Measurements from ENCODE around the gene MTCL1.

Gene MTCL1

GRCh38 chr18:8794156-8794933 is 89.0 kb downstream of the MTCL1 start:
- TF ChIP-seq SUZ12 (IDR thresholded peaks at IDR 0.05; ENCODE audit: extremely low read depth, insufficient read depth, insufficient read length) (no peak), YY1 (IDR thresholded peaks at IDR 0.05; ENCODE audit: insufficient read depth, insufficient read length) (no peak), ZNF274 (IDR thresholded peaks at IDR 0.05; ENCODE audit: low read depth, low read length) (no peak)
- no peak for DNase-seq (ENCODE audit: low read depth, low spot score)
- Histone ChIP-seq H3K9me3 (ENCODE audit: insufficient read depth, low read length) (no peaks in the 10 kb centered on the region), H3K27me3 (ENCODE audit: insufficient read depth, insufficient read length) (no peaks in the 10 kb centered on the region), H3K4me1 (ENCODE audit: insufficient read depth, insufficient read length) (peaks cover 10% of the 10 kb centered on the region), H3K4me3 (ENCODE audit: insufficient read length, low read depth) (no peak overlapping the region), H3K36me3 (ENCODE audit: insufficient read depth, insufficient read length, low read length) (peaks cover 30% of the 10 kb centered on the region), H3K9ac (ENCODE audit: insufficient read length, low read depth) (no peak overlapping the region)

GRCh38 chr18:8794934-8795280 is 89.6 kb downstream of the MTCL1 start:
- no peaks in the 10 kb centered on the region for H3K27me3 ChIP-seq (ENCODE audit: insufficient read depth, insufficient read length)
- H3K9me3 ChIP-seq (ENCODE audit: insufficient read depth, low read length): no peaks in the 10 kb centered on the region
- no peak for DNase-seq (ENCODE audit: low read depth, low spot score)
- TF ChIP-seq ZNF274 (IDR thresholded peaks at IDR 0.05; ENCODE audit: low read depth, low read length) (no peak), YY1 (IDR thresholded peaks at IDR 0.05; ENCODE audit: insufficient read depth, insufficient read length) (no peak), SUZ12 (IDR thresholded peaks at IDR 0.05; ENCODE audit: extremely low read depth, insufficient read depth, insufficient read length) (no peak)
- no peak overlapping the region for H3K4me3 ChIP-seq (ENCODE audit: insufficient read length, low read depth)
- peaks cover 10% of the 10 kb centered on the region for H3K4me1 ChIP-seq (ENCODE audit: insufficient read depth, insufficient read length)
- no peak overlapping the region for H3K9ac ChIP-seq (ENCODE audit: insufficient read length, low read depth)
- H3K36me3 ChIP-seq (ENCODE audit: insufficient read depth, insufficient read length, low read length): peaks cover 34% of the 10 kb centered on the region

GRCh38 chr18:8795586-8796325 is 90.4 kb downstream of the MTCL1 start:
- H3K4me3 ChIP-seq (ENCODE audit: insufficient read length, low read depth): no peak overlapping the region
- peaks cover 14% of the 10 kb centered on the region for H3K4me1 ChIP-seq (ENCODE audit: insufficient read depth, insufficient read length)
- H3K27me3 ChIP-seq (ENCODE audit: insufficient read depth, insufficient read length): no peaks in the 10 kb centered on the region
- peaks cover 33% of the 10 kb centered on the region for H3K36me3 ChIP-seq (ENCODE audit: insufficient read depth, insufficient read length, low read length)
- H3K9me3 ChIP-seq (ENCODE audit: insufficient read depth, low read length): no peaks in the 10 kb centered on the region
- DNase-seq (ENCODE audit: low read depth, low spot score): no peak
- no peak overlapping the region for H3K9ac ChIP-seq (ENCODE audit: insufficient read length, low read depth)
- no peak for TF ChIP-seq SUZ12 (IDR thresholded peaks at IDR 0.05; ENCODE audit: extremely low read depth, insufficient read depth, insufficient read length)
- TF ChIP-seq YY1 (IDR thresholded peaks at IDR 0.05; ENCODE audit: insufficient read depth, insufficient read length): no peak
- no peak for TF ChIP-seq ZNF274 (IDR thresholded peaks at IDR 0.05; ENCODE audit: low read depth, low read length)

GRCh38 chr18:8797206-8797605 is 91.8 kb downstream of the MTCL1 start:
- Histone ChIP-seq H3K9me3 (ENCODE audit: insufficient read depth, low read length) (no peaks in the 10 kb centered on the region), H3K36me3 (ENCODE audit: insufficient read depth, insufficient read length, low read length) (peaks cover 38% of the 10 kb centered on the region), H3K27me3 (ENCODE audit: insufficient read depth, insufficient read length) (no peaks in the 10 kb centered on the region), H3K4me3 (ENCODE audit: insufficient read length, low read depth) (no peak overlapping the region), H3K4me1 (ENCODE audit: insufficient read depth, insufficient read length) (peaks cover 12% of the 10 kb centered on the region), H3K9ac (ENCODE audit: insufficient read length, low read depth) (no peak overlapping the region)
- DNase-seq (ENCODE audit: low read depth, low spot score): no peak
- no peak for TF ChIP-seq SUZ12 (IDR thresholded peaks at IDR 0.05; ENCODE audit: extremely low read depth, insufficient read depth, insufficient read length)
- TF ChIP-seq YY1 (IDR thresholded peaks at IDR 0.05; ENCODE audit: insufficient read depth, insufficient read length): no peak
- TF ChIP-seq ZNF274 (IDR thresholded peaks at IDR 0.05; ENCODE audit: low read depth, low read length): no peak

GRCh38 chr18:8799001-8799400 is 93.6 kb downstream of the MTCL1 start:
- TF ChIP-seq ZNF274 (IDR thresholded peaks at IDR 0.05; ENCODE audit: low read depth, low read length): no peak
- TF ChIP-seq SUZ12 (IDR thresholded peaks at IDR 0.05; ENCODE audit: extremely low read depth, insufficient read depth, insufficient read length): no peak
- no peak for TF ChIP-seq YY1 (IDR thresholded peaks at IDR 0.05; ENCODE audit: insufficient read depth, insufficient read length)
- Histone ChIP-seq H3K9ac (ENCODE audit: insufficient read length, low read depth) (no peak overlapping the region), H3K36me3 (ENCODE audit: insufficient read depth, insufficient read length, low read length) (peaks cover 38% of the 10 kb centered on the region), H3K9me3 (ENCODE audit: insufficient read depth, low read length) (no peaks in the 10 kb centered on the region), H3K27me3 (ENCODE audit: insufficient read depth, insufficient read length) (no peaks in the 10 kb centered on the region), H3K4me1 (ENCODE audit: insufficient read depth, insufficient read length) (peaks cover 8% of the 10 kb centered on the region), H3K4me3 (ENCODE audit: insufficient read length, low read depth) (no peak overlapping the region)
- no peak for DNase-seq (ENCODE audit: low read depth, low spot score)

GRCh38 chr18:8799596-8800441 is 94.5 kb downstream of the MTCL1 start:
- TF ChIP-seq SUZ12 (IDR thresholded peaks at IDR 0.05; ENCODE audit: extremely low read depth, insufficient read depth, insufficient read length) (no peak), YY1 (IDR thresholded peaks at IDR 0.05; ENCODE audit: insufficient read depth, insufficient read length) (no peak), ZNF274 (IDR thresholded peaks at IDR 0.05; ENCODE audit: low read depth, low read length) (no peak)
- peaks cover 4% of the 10 kb centered on the region for H3K4me1 ChIP-seq (ENCODE audit: insufficient read depth, insufficient read length)
- H3K27me3 ChIP-seq (ENCODE audit: insufficient read depth, insufficient read length): no peaks in the 10 kb centered on the region
- no peak overlapping the region for H3K9ac ChIP-seq (ENCODE audit: insufficient read length, low read depth)
- DNase-seq (ENCODE audit: low read depth, low spot score): no peak
- no peaks in the 10 kb centered on the region for H3K9me3 ChIP-seq (ENCODE audit: insufficient read depth, low read length)
- H3K4me3 ChIP-seq (ENCODE audit: insufficient read length, low read depth): no peak overlapping the region
- H3K36me3 ChIP-seq (ENCODE audit: insufficient read depth, insufficient read length, low read length): peaks cover 38% of the 10 kb centered on the region

Measured in NT2/D1 (cell line).